H1 (cell line): Measurements from ENCODE around the gene AFAP1L1. TPM values are rescaled to one million over a fixed set of nuclear protein-coding genes. Genes with fewer than 3 reads are reported as not detected.
A peak's percentile ranks its signal among the peaks of the same experiment; 100 is the strongest.

ENCODE experiments used
- CTCF ChIA-PET: fragments of 300-600 bp; sonication (Branson Sonifier 250); formaldehyde crosslinking; loops from one replicate; lab custom pipeline; 2021; ENCODE audit not compliant: partially characterized antibody; lab: Charles Lee
- POLR2A ChIA-PET: fragments of 300-600 bp; sonication (Branson Sonifier 250); formaldehyde crosslinking; loops from one replicate; lab custom pipeline; 2021; ENCODE audit warnings: inconsistent platforms; ENCODE audit not compliant: partially characterized antibody; lab: Charles Lee
- DNase-seq, 2 experiments: peaks; one replicate each; pipeline versions ENCODE4 v3.0.0 to v3.0.0-alpha.2; 2010 to 2022; ENCODE audit warnings: low spot score in 2 of 2, low read depth in 1 of 2, mixed read lengths in 1 of 2
- FAIRE-seq: peaks from 2 replicates; lab custom pipeline; 2011; peaks lifted over from hg19 to GRCh38; lab: Jason Lieb, UNC
- H2AFZ ChIP-seq: 2 replicates; pipeline ENCODE4 v1.8.1; 2012; ENCODE audit warnings: low read length, inconsistent platforms
- H2AK5ac ChIP-seq: 2 replicates; pipeline ENCODE4 v1.6.1; 2013; ENCODE audit warnings: low read depth, low read length
- H2BK120ac ChIP-seq: replicated peaks from 2 replicates; pipeline ENCODE3; 2013; ENCODE audit warnings: low read depth, low read length, inconsistent platforms
- H2BK12ac ChIP-seq: 2 replicates; pipeline ENCODE4 v1.6.1; 2013; ENCODE audit warnings: low read depth, low read length
- H2BK15ac ChIP-seq: 2 replicates; pipeline ENCODE4 v1.6.1; 2013; ENCODE audit warnings: low read length
- H2BK20ac ChIP-seq: 2 replicates; pipeline ENCODE4 v1.6.1; 2013; ENCODE audit warnings: low read length
- H2BK5ac ChIP-seq: 2 replicates; pipeline ENCODE4 v1.6.1; 2013; ENCODE audit warnings: low read depth, low read length
- H3K14ac ChIP-seq: 2 replicates; pipeline ENCODE4 v1.6.1; 2013; ENCODE audit warnings: inconsistent platforms; ENCODE audit not compliant: insufficient read length
- H3K18ac ChIP-seq: 2 replicates; pipeline ENCODE4 v1.6.1; 2013; ENCODE audit warnings: low read length; ENCODE audit errors: extremely low read depth
- H3K23ac ChIP-seq: 2 replicates; pipeline ENCODE4 v1.6.1; 2013; ENCODE audit warnings: inconsistent platforms; ENCODE audit not compliant: insufficient read length
- H3K23me2 ChIP-seq: 2 replicates; pipeline ENCODE4 v1.6.1; 2013; ENCODE audit warnings: low read depth, low read length
- H3K27ac ChIP-seq: 2 replicates; pipeline ENCODE4 v1.6.1; 2011; ENCODE audit warnings: low read depth, low read length, inconsistent platforms
- H3K27me3 ChIP-seq, 4 experiments: replicated peaks in 1 of 4; 1 replicate in 1 of 4; 2 replicates in 3 of 4; pipeline versions ENCODE4 v1.6.1 to v1.8.1; 2011 to 2013; ENCODE audit warnings: low read length in 3 of 4, mild to moderate bottlenecking in 3 of 4, inconsistent platforms in 2 of 4, mixed read lengths in 2 of 4, moderate library complexity in 1 of 4; ENCODE audit not compliant: control insufficient read depth in 3 of 4, insufficient read depth in 3 of 4; ENCODE audit errors: extremely low read depth in 1 of 4
- H3K36me3 ChIP-seq, 4 experiments: 2 replicates each; pipeline versions ENCODE4 v1.6.1 to v1.8.1; 2011 to 2013; ENCODE audit warnings: mild to moderate bottlenecking in 4 of 4, low read length in 3 of 4, moderate library complexity in 2 of 4, control low read depth in 1 of 4, inconsistent platforms in 1 of 4; ENCODE audit not compliant: insufficient read depth in 4 of 4, control insufficient read depth in 2 of 4
- H3K4ac ChIP-seq: replicated peaks from 2 replicates; pipeline ENCODE3; 2013; ENCODE audit warnings: low read length, low read depth, mixed read lengths, inconsistent platforms; ENCODE audit not compliant: insufficient read length
- H3K4me1 ChIP-seq, 4 experiments: replicated peaks in 1 of 4; 1 replicate in 1 of 4; 2 replicates in 3 of 4; pipeline versions ENCODE4 v1.6.1 to v1.8.1; 2011 to 2013; ENCODE audit warnings: low read length in 3 of 4, inconsistent platforms in 2 of 4, mixed read lengths in 1 of 4; ENCODE audit not compliant: insufficient read depth in 4 of 4, control insufficient read depth in 3 of 4
- H3K4me2 ChIP-seq, 2 experiments: 2 replicates each; pipeline versions ENCODE4 v1.6.1 to v1.8.1; 2011 to 2013; ENCODE audit warnings: low read depth in 2 of 2, low read length in 2 of 2, control low read depth in 1 of 2, inconsistent platforms in 1 of 2, mild to moderate bottlenecking in 1 of 2; ENCODE audit not compliant: insufficient read depth in 1 of 2
- H3K4me3 ChIP-seq, 4 experiments: fragments of 200-600, 300-600 bp in 1 of 4; sonication (generic), shearing (Covaris generic), sonication (Bioruptor Twin) in 1 of 4; 2 replicates each; pipeline versions ENCODE4 v1.5.1 to v1.8.1; 2011 to 2016; ENCODE audit warnings: low read length in 4 of 4, low read depth in 3 of 4, control low read depth in 2 of 4, inconsistent platforms in 2 of 4, mild to moderate bottlenecking in 2 of 4, mixed read lengths in 1 of 4, moderate library complexity in 1 of 4; ENCODE audit not compliant: insufficient read depth in 2 of 4; ENCODE audit errors: extremely low read depth in 1 of 4
- H3K56ac ChIP-seq: replicated peaks from 2 replicates; pipeline ENCODE3; 2013; ENCODE audit warnings: low read depth, mild to moderate bottlenecking, mixed read lengths, low read length, inconsistent platforms; ENCODE audit not compliant: insufficient read length
- H3K79me1 ChIP-seq: 2 replicates; pipeline ENCODE4 v1.6.1; 2013; ENCODE audit warnings: low read depth, low read length, control low read depth
- H3K79me2 ChIP-seq, 2 experiments: 2 replicates each; pipeline versions ENCODE4 v1.6.1 to v1.8.1; 2012 to 2013; ENCODE audit warnings: low read length in 2 of 2, mild to moderate bottlenecking in 2 of 2, inconsistent platforms in 1 of 2; ENCODE audit not compliant: insufficient read depth in 2 of 2, control insufficient read depth in 1 of 2
- H3K9ac ChIP-seq, 4 experiments: replicated peaks in 1 of 4; 1 replicate in 1 of 4; 2 replicates in 3 of 4; pipeline versions ENCODE4 v1.6.1 to v1.8.1; 2011 to 2013; ENCODE audit warnings: low read depth in 3 of 4, low read length in 3 of 4, control low read depth in 2 of 4, mild to moderate bottlenecking in 2 of 4, moderate library complexity in 2 of 4, inconsistent platforms in 1 of 4; ENCODE audit errors: extremely low read depth in 1 of 4
- H3K9me3 ChIP-seq, 2 experiments: 2 replicates each; pipeline versions ENCODE4 v1.6.1 to v1.8.1; 2012 to 2013; ENCODE audit warnings: mild to moderate bottlenecking in 2 of 2, moderate library complexity in 2 of 2, control low read depth in 1 of 2, inconsistent platforms in 1 of 2, low read depth in 1 of 2, low read length in 1 of 2, mixed read lengths in 1 of 2; ENCODE audit not compliant: insufficient read depth in 2 of 2
- H4K20me1 ChIP-seq, 2 experiments: replicated peaks in 1 of 2; 2 replicates each; pipeline versions ENCODE3 to v1.8.1; 2011 to 2013; ENCODE audit warnings: inconsistent platforms in 2 of 2, low read length in 2 of 2, mild to moderate bottlenecking in 1 of 2; ENCODE audit not compliant: insufficient read depth in 2 of 2, control insufficient read depth in 1 of 2
- H4K5ac ChIP-seq: 2 replicates; pipeline ENCODE4 v1.6.1; 2013; ENCODE audit warnings: low read length, low read depth, mixed read lengths, inconsistent platforms; ENCODE audit not compliant: insufficient read length
- H4K8ac ChIP-seq: 2 replicates; pipeline ENCODE4 v1.8.0; 2013; ENCODE audit warnings: mild to moderate bottlenecking, moderate library complexity, low read length, inconsistent platforms; ENCODE audit not compliant: insufficient read depth; ENCODE audit errors: extremely low read depth
- H4K91ac ChIP-seq: replicated peaks from 2 replicates; pipeline ENCODE3; 2013; ENCODE audit warnings: low read length, mixed read lengths, inconsistent platforms; ENCODE audit not compliant: insufficient read length
- CTCF ChIP-seq, 3 experiments: IDR thresholded peaks; 1 replicate in 2 of 3; 2 replicates in 1 of 3; pipeline versions ENCODE4 v1.5.1 to v1.6.1; 2011; ENCODE audit warnings: low read length in 3 of 3, mild to moderate bottlenecking in 3 of 3, inconsistent platforms in 2 of 3, low read depth in 1 of 3, moderate library complexity in 1 of 3; ENCODE audit not compliant: insufficient read depth in 1 of 3; ENCODE audit errors: control extremely low read depth in 1 of 3
- EP300 ChIP-seq, 2 experiments: IDR thresholded peaks; 1 replicate in 1 of 2; 2 replicates in 1 of 2; pipeline ENCODE4 v1.6.1; 2011 to 2012; ENCODE audit warnings: low read depth in 2 of 2, low read length in 2 of 2, mild to moderate bottlenecking in 2 of 2, borderline replicate concordance in 1 of 2, inconsistent platforms in 1 of 2, moderate library complexity in 1 of 2
- WGBS, 2 experiments: shearing (Covaris generic) in 1 of 2; methylation state at CpG; one replicate each; pipeline versions ENCODE4 v1.1.6 to v1.1.7; 2013 to 2015; ENCODE audit warnings: low lambda C conversion rate in 2 of 2, mixed read lengths in 2 of 2, inconsistent platforms in 1 of 2, low coverage in 1 of 2, missing lambda C conversion rate in 1 of 2; ENCODE audit not compliant: insufficient replicate concordance in 2 of 2, insufficient coverage in 1 of 2, insufficient read length in 1 of 2; ENCODE audit errors: extremely low coverage in 1 of 2, missing lambda C conversion rate in 1 of 2; 5-methylcytosine and 5-hydroxymethylcytosine counted together
- polyA plus RNA-seq, 7 experiments: library from polyadenylated mRNA; depleted of rRNA in 3 of 7; stranded (reverse) in 5 of 7; unstranded in 2 of 7; fragments of >200 nt in 5 of 7; fragments of 200-250 nt in 2 of 7; gene quantifications; 1 replicate in 5 of 7; 2 replicates in 1 of 7; 4 replicates in 1 of 7; pipeline versions ENCODE4 v1.2.1 to v1.2.3, GENCODE V29; 2011 to 2013; ENCODE audit warnings: missing spikeins in 2 of 7, mixed read lengths in 2 of 7
- total RNA-seq: library from RNA; stranded (reverse); fragmentation: NEBNext Ultra II Directional; extraction: Animal tissue kit (Norgen Biotek cat#: 25700); gene quantifications from 2 replicates; pipeline ENCODE4 v1.2.1, GENCODE V29; 2021

Gene AFAP1L1
- total and polyA plus RNA-seq, 2 of the 8 experiments (the other 6 are each of a cell fraction or from before 2014, with no cell fraction given), result 0.79 to 4.7 TPM

DNA sequence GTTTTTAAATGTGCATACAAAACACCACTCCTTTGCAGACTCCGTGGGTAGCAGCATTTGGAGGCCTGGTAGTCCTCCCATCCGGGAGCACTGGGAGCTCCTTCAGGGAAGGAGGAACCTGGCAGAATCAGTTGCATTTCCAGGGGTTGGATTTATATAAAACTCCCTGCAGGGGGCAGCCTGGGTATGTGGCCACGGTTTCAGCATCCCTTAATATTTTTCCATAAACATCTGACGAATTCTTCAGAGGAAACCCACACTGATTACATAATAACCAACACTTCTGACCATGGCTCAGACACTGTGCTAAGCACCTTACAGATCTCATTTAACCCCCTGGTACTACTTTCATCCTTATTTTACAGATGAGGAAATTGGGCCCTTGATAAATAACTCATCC lies 6.1 kb upstream of the AFAP1L1 start:
- H3K18ac ChIP-seq, result no peak overlapping the region
- H2AFZ ChIP-seq, result no peak overlapping the region
- H3K9me3 ChIP-seq, result no peaks in the 10 kb centered on the region
- no peak overlapping the region for H4K5ac ChIP-seq
- no peak overlapping the region for H2BK120ac ChIP-seq
- H3K36me3 ChIP-seq, result no peaks in the 10 kb centered on the region
- no peaks in the 10 kb centered on the region for H3K4me1 ChIP-seq
- H2AK5ac ChIP-seq, result no peak overlapping the region
- no peaks in the 10 kb centered on the region for H3K79me1 ChIP-seq
- H3K27me3 ChIP-seq, result peaks cover under 1 to 10% (median 7%) of the 10 kb centered on the region in 4 experiments
- H2BK15ac ChIP-seq, result no peak overlapping the region
- H3K23me2 ChIP-seq, result no peaks in the 10 kb centered on the region
- no peak for DNase-seq
- H4K20me1 ChIP-seq, result peaks cover 0 to 2% of the 10 kb centered on the region in 2 experiments
- no peak overlapping the region for H2BK20ac ChIP-seq
- no peak overlapping the region for H4K8ac ChIP-seq
- H3K4me3 ChIP-seq, result no peak overlapping the region
- H2BK5ac ChIP-seq, result no peak overlapping the region
- no peak overlapping the region for H3K14ac ChIP-seq
- no peak for FAIRE-seq
- no peak overlapping the region for H3K23ac ChIP-seq
- H3K9ac ChIP-seq, result no peak overlapping the region
- ChIA-PET CTCF (interaction anchor here (0.6 to 7.5 kb wide), 41 partner anchors 8 to 1717 kb away, joined by 3 to 88 read pairs (median 6); partner anchors contain the start of genes ABLIM3 and ADRB2), POLR2A (interaction anchor here (1.0 kb wide), 1 partner anchor 124 kb away, joined by 3 read pairs; the partner anchor contains the start of gene ABLIM3)
- no peak overlapping the region for H4K91ac ChIP-seq
- no peak overlapping the region for H3K27ac ChIP-seq
- 70% methylated on average over 4 of the region's 4 CpGs; no CpG with 5 or more reads in 1 of the 2 experiments for WGBS, 2 experiments
- peak in 1 of 3 experiments; percentile 5; a peak in 1 of 4 replicates for TF ChIP-seq CTCF (IDR thresholded peaks at IDR 0.05; ENCODE audit: control extremely low read depth in 1 of 3, insufficient read depth in 1 of 3, low read depth in 1 of 3, low read length in 3 of 3)
- TF ChIP-seq EP300 (IDR thresholded peaks at IDR 0.05; ENCODE audit: borderline replicate concordance in 1 of 2, low read depth in 2 of 2, low read length in 2 of 2), result no peak
- no peak overlapping the region for H2BK12ac ChIP-seq
- no peak overlapping the region for H3K4me2 ChIP-seq
- no peaks in the 10 kb centered on the region for H3K79me2 ChIP-seq
- H3K56ac ChIP-seq, result no peak overlapping the region
- H3K4ac ChIP-seq, result no peak overlapping the region
